A549 (cell line): ENCODE data around the gene MAP2K6.

ENCODE experiments used
- ATOH8 ChIP-seq: fragments of 250-450 bp; sonication (Bioruptor Pico); IDR thresholded peaks from 2 replicates; pipeline ENCODE4 v1.5.0; 2020; ENCODE audit warnings: low read depth, mild to moderate bottlenecking, moderate library complexity
- CEBPB ChIP-seq, 2 experiments: fragments of >200 bp in 1 of 2; sonication (Bioruptor Twin) in 1 of 2; formaldehyde crosslinking in 1 of 2; IDR thresholded peaks; 2 replicates each; pipeline ENCODE4 v1.6.1; 2012 to 2016
- CHD2 ChIP-seq: fragments of 150-350 bp; IDR thresholded peaks from 2 replicates; pipeline ENCODE4 v1.6.1; 2014; ENCODE audit warnings: low read length; ENCODE audit not compliant: partially characterized antibody
- CTCF ChIP-seq: fragments of >200 bp; sonication (Bioruptor Twin); formaldehyde crosslinking; IDR thresholded peaks from 3 replicates; pipeline ENCODE4 v1.5.1; 2016
- EP300 ChIP-seq, 2 experiments: fragments of >200 bp; sonication (Bioruptor Twin); formaldehyde crosslinking; IDR thresholded peaks; 2 replicates in 1 of 2; 3 replicates in 1 of 2; pipeline ENCODE4 v1.6.1; 2016 to 2017
- JUNB ChIP-seq: fragments of >200 bp; sonication (Bioruptor Twin); formaldehyde crosslinking; IDR thresholded peaks from 2 replicates; pipeline ENCODE4 v1.6.1; 2016
- MYC ChIP-seq: IDR thresholded peaks from 2 replicates; pipeline ENCODE4 v1.6.1; 2012; ENCODE audit warnings: mild to moderate bottlenecking, inconsistent platforms, low read length, improper control_type of control experiment, borderline replicate concordance
- NR3C1 ChIP-seq: fragments of >200 bp; sonication (Bioruptor Twin); formaldehyde crosslinking; IDR thresholded peaks from 3 replicates; pipeline ENCODE4 v1.6.1; 2017
- SREBF2 ChIP-seq: fragments of 450-650 bp; IDR thresholded peaks from 2 replicates; pipeline ENCODE4 v1.6.1; 2014; ENCODE audit warnings: mild to moderate bottlenecking, moderate library complexity
- TP53 ChIP-seq: fragments of 250-450 bp; sonication (Bioruptor Pico); IDR thresholded peaks from 2 replicates; pipeline ENCODE4 v1.5.0; 2021; ENCODE audit warnings: mild to moderate bottlenecking, moderate library complexity
- ZC3H11A ChIP-seq: fragments of 450-650 bp; IDR thresholded peaks from 2 replicates; pipeline ENCODE4 v1.6.1; 2014; ENCODE audit warnings: antibody characterized with exemption, mild to moderate bottlenecking
- TF ChIP-seq, protein P1 (sequence below): fragments of 250-450 bp; sonication (Bioruptor Pico); IDR thresholded peaks from 2 replicates; pipeline ENCODE4 v1.5.0; 2021; ENCODE audit warnings: mild to moderate bottlenecking, moderate library complexity, borderline replicate concordance
- TF ChIP-seq, protein P2 (sequence below): fragments of 200-600 bp; sonication (generic); IDR thresholded peaks from 2 replicates; pipeline ENCODE4 v1.6.1; 2016; ENCODE audit warnings: antibody characterized with exemption, mild to moderate bottlenecking, moderate library complexity
- TF ChIP-seq, protein P3 (sequence below): IDR thresholded peaks from 2 replicates; pipeline ENCODE4 v1.6.1; 2012

DNA sequence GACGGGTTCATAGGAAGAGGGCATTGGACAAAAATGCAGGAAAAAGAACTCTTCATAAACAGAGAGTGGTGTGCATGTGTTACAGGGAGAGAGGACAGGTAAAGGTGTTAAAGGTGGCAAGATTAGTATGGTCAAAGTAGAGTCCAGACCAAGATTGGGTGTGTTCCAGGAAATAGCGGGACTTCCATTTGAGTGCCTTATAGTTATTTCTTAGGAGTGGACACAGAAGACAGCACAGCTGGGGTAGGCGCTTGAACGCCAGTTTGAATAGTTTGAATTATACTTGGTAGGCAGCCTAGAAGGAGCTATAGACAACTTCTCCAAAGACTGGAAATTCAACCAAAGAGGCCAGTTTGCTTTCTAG, 63.4 kb downstream of the MAP2K6 start:
- TF ChIP-seq CTCF (no peak), ZC3H11A (no peak), EP300 (IDR thresholded peaks at IDR 0.05) (no peak), CHD2 (no peak), MYC (no peak), CEBPB (IDR thresholded peaks at IDR 0.05) (no peak), JUNB (no peak), NR3C1 (no peak), TP53 (CRISPR knock-in tag) (no peak), SREBF2 (no peak), ATOH8 (CRISPR knock-in tag) (no peak)
- TF ChIP-seq, protein P1, sequence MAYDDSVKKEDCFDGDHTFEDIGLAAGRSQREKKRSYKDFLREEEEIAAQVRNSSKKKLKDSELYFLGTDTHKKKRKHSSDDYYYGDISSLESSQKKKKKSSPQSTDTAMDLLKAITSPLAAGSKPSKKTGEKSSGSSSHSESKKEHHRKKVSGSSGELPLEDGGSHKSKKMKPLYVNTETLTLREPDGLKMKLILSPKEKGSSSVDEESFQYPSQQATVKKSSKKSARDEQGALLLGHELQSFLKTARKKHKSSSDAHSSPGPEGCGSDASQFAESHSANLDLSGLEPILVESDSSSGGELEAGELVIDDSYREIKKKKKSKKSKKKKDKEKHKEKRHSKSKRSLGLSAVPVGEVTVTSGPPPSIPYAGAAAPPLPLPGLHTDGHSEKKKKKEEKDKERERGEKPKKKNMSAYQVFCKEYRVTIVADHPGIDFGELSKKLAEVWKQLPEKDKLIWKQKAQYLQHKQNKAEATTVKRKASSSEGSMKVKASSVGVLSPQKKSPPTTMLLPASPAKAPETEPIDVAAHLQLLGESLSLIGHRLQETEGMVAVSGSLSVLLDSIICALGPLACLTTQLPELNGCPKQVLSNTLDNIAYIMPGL (CRISPR knock-in tag): no peak
- TF ChIP-seq, protein P2, sequence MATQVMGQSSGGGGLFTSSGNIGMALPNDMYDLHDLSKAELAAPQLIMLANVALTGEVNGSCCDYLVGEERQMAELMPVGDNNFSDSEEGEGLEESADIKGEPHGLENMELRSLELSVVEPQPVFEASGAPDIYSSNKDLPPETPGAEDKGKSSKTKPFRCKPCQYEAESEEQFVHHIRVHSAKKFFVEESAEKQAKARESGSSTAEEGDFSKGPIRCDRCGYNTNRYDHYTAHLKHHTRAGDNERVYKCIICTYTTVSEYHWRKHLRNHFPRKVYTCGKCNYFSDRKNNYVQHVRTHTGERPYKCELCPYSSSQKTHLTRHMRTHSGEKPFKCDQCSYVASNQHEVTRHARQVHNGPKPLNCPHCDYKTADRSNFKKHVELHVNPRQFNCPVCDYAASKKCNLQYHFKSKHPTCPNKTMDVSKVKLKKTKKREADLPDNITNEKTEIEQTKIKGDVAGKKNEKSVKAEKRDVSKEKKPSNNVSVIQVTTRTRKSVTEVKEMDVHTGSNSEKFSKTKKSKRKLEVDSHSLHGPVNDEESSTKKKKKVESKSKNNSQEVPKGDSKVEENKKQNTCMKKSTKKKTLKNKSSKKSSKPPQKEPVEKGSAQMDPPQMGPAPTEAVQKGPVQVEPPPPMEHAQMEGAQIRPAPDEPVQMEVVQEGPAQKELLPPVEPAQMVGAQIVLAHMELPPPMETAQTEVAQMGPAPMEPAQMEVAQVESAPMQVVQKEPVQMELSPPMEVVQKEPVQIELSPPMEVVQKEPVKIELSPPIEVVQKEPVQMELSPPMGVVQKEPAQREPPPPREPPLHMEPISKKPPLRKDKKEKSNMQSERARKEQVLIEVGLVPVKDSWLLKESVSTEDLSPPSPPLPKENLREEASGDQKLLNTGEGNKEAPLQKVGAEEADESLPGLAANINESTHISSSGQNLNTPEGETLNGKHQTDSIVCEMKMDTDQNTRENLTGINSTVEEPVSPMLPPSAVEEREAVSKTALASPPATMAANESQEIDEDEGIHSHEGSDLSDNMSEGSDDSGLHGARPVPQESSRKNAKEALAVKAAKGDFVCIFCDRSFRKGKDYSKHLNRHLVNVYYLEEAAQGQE: no peak
- TF ChIP-seq, protein P3, sequence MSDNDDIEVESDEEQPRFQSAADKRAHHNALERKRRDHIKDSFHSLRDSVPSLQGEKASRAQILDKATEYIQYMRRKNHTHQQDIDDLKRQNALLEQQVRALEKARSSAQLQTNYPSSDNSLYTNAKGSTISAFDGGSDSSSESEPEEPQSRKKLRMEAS: no peak
